Activated naive CD4-positive, alpha-beta T cell treated with anti-CD3 and anti-CD28 coated beads, Interleukin-2, amount 50 U/mL, for 24 hours (primary cell): Measurements from ENCODE around the gene ARHGAP26.
A peak's percentile ranks its signal among the peaks of the same experiment; 100 is the strongest.
"Not testable (repeated sequence)": the region's sequence is repeated elsewhere in the genome, so short reads cannot be mapped to it uniquely, and the experiment has no call there.

Source experiments
- H3K27ac Mint-ChIP-seq: one replicate; pipeline ENCODE4 v1.8.0; 2021; ENCODE audit warnings: mild to moderate bottlenecking, mixed read lengths
- H3K27me3 Mint-ChIP-seq: one replicate; pipeline ENCODE4 v1.8.0; 2021; ENCODE audit warnings: mixed read lengths
- H3K36me3 Mint-ChIP-seq: one replicate; pipeline ENCODE4 v1.8.0; 2021; ENCODE audit warnings: mixed read lengths
- H3K4me1 Mint-ChIP-seq: one replicate; pipeline ENCODE4 v1.8.0; 2021; ENCODE audit warnings: mixed read lengths
- H3K4me3 Mint-ChIP-seq: one replicate; pipeline ENCODE4 v1.8.0; 2021; ENCODE audit warnings: mild to moderate bottlenecking, mixed read lengths
- H3K9me3 Mint-ChIP-seq: one replicate; pipeline ENCODE4 v1.8.0; 2021; ENCODE audit warnings: mixed read lengths

The ARHGAP26 gene

DNA sequence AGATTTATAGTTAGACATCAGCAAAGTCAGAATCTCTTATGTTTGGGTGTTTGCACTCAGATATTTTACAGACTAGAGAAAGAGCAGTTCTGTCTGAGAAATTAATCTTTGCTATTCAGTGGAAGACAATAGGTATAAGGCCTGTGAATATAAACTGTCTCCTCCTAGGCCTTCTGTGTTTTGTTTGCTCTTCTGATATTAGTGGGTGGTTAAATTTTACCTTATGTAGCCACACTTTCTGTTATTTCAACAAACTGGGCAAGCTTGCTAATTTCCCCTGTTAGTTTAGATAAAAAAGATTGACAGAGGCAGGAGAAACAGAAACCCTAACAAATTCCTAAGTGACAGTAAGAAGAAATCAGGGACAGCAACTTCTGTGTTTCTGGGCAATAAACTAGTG is 141.6 kb downstream of the ARHGAP26 start:
- Mint-ChIP-seq H3K27me3 (no peaks in the 10 kb centered on the region), H3K27ac (no peak overlapping the region), H3K9me3 (no peaks in the 10 kb centered on the region), H3K4me1 (no peaks in the 10 kb centered on the region), H3K4me3 (no peak overlapping the region), H3K36me3 (peaks cover 28% of the 10 kb centered on the region)

DNA sequence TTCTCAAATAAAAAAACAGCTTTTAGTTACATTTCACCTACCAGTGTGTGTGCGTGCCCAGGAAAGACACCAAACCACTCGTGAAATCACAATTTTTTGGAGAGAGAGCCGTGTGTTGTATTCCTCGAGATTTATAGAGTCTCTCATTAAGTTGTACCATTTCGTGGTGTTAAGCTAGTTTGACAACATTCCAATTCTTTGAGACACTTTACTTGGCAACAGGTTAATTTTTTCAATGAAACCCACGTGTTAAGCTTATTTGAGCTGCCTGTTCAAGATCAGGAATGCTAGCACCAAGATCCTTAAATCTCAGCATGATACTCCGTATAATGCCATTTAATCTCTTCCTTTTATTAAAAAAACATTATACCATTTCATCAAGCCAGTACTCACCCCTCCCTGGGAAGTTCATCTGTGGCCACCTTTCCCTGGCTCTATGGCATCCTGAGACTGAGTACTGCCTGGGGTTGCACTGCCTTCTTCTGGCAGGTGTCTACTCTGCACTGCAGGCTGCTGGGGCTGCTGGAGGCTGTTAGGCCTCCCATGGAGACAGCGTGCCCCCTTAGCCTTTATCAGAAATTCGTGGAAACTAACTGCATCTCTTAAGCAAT is 143.7 kb downstream of the ARHGAP26 start:
- Mint-ChIP-seq H3K27ac (no peak overlapping the region), H3K4me1 (no peaks in the 10 kb centered on the region), H3K9me3 (no peaks in the 10 kb centered on the region), H3K4me3 (no peak overlapping the region), H3K27me3 (no peaks in the 10 kb centered on the region), H3K36me3 (peaks cover 22% of the 10 kb centered on the region)

DNA sequence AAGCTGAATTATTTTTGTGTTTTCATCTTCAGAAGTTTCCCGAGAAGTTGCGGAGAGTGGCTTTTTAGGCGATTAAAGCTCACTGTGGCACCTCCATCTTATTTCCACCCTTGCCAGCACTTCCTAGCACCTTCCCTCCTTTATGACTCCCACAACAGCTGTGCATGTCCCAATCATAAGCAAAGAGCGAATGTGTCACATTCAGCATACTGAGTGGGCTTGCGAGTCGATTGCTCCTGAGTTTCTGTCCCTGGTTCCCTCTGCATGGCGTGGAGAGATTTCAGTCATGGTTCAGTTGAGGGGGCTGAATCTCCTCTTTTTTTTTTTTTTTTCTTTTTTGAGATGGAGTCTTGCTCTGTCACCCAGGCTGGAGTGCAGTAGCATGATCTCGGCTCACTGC is 144.9 kb downstream of the ARHGAP26 start:
- Mint-ChIP-seq H3K27ac (no peak overlapping the region), H3K4me3 (no peak overlapping the region), H3K27me3 (no peaks in the 10 kb centered on the region), H3K9me3 (no peaks in the 10 kb centered on the region), H3K4me1 (no peaks in the 10 kb centered on the region), H3K36me3 (peaks cover 16% of the 10 kb centered on the region)

DNA sequence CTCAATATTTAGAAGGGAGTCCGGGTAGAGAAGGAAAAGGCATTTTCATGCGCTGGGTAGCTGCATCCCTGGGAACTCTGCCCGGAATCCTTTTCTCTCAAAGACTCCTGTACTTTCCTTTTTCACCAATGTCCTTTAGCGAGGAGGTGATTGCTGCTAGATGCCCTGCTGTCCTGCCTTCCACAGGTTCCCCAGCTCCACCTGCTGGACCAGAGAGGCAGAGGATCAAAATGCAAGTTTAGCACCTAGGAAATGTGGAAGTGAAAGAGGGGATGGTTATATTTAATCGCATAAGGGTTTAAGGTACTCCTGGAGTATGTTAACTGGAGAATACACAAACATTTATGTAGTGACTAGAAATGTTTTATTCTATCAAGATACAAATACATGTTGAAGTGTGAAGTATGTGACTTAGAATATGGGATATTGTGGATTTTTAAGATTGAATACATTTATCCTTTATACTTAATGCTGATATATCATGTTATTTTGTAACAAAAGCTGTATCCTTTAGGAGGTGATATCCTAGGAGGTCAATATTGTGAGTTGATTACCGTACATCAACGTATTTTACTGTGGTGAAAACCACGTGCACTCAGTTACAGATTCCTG is 145.7 kb downstream of the ARHGAP26 start:
- Mint-ChIP-seq H3K9me3 (no peaks in the 10 kb centered on the region), H3K4me1 (no peaks in the 10 kb centered on the region), H3K27me3 (no peaks in the 10 kb centered on the region), H3K27ac (no peak overlapping the region), H3K4me3 (no peak overlapping the region), H3K36me3 (peaks cover 15% of the 10 kb centered on the region)

DNA sequence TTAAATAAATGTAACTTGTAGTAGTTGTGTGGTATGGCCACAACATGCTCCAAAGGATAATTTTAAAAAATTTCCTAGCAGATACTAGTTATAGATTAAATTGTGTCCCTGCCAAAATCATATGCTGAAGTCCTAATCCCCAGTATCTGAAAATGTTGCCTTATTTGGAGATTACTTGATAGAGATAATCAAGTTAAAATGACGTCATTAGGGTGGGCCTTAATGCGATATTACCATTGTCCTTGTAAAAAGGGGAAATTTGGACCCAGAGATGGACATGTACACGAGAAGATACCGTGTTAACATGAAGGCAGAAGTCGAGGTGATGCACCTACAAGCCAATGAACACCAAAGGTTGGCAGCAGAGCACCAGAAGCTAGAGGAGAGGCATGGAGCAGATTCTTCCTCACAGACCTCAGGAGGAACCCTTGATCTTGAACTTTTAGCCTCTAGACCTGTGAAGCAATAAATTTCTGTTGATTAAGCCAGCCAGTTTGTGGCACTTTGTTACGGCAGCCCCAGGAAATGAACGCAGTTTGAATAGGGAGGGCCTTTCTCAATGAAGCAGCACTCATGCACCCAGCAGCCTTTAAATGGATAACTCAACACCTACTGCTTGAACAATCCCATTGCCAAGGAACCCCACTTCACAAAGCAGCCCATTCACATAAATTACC is 148.9 kb downstream of the ARHGAP26 start:
- Mint-ChIP-seq H3K9me3 (no peaks in the 10 kb centered on the region), H3K27me3 (no peaks in the 10 kb centered on the region), H3K4me1 (peaks cover 13% of the 10 kb centered on the region), H3K27ac (no peak overlapping the region), H3K4me3 (no peak overlapping the region), H3K36me3 (peaks cover 2% of the 10 kb centered on the region)

DNA sequence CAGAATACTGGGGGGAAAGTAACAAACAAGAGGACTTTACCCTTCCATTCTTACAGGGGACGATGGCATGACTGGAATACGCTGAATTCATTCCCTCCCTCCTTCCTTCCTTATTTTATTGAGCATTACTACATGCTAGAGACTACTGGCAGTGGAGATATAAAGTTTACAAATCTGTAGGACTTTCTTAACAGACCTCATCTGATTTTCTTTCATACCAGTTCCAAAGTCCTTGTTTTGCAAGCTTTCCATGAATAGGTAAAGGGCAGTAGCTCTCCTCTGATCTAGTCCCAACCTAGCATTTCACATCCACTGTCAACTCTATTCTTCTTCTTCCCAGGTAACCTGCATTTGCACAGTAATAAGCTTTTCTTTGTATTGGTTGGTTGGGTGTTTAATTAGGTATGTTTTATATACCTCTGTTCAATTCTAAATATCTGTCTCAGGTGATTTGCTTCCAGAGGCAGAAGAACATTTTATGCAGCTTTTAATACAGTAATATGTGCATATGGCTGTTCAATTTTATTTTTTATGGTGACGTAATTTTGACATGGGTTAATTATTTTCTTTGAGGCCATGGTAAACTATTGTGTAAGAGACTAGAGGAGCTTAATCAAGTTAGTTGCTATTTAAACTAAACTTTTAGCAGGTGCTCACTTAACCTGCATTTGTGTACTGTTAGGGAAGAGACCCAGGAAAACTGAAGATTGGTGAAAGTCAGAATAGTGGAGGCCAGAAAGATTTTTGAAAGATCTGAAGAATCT is 150.9 kb downstream of the ARHGAP26 start:
- Mint-ChIP-seq H3K4me1 (peaks cover 29% of the 10 kb centered on the region), H3K4me3 (no peak overlapping the region), H3K9me3 (no peaks in the 10 kb centered on the region), H3K27ac (no peak overlapping the region), H3K27me3 (no peaks in the 10 kb centered on the region), H3K36me3 (peaks cover 9% of the 10 kb centered on the region)

DNA sequence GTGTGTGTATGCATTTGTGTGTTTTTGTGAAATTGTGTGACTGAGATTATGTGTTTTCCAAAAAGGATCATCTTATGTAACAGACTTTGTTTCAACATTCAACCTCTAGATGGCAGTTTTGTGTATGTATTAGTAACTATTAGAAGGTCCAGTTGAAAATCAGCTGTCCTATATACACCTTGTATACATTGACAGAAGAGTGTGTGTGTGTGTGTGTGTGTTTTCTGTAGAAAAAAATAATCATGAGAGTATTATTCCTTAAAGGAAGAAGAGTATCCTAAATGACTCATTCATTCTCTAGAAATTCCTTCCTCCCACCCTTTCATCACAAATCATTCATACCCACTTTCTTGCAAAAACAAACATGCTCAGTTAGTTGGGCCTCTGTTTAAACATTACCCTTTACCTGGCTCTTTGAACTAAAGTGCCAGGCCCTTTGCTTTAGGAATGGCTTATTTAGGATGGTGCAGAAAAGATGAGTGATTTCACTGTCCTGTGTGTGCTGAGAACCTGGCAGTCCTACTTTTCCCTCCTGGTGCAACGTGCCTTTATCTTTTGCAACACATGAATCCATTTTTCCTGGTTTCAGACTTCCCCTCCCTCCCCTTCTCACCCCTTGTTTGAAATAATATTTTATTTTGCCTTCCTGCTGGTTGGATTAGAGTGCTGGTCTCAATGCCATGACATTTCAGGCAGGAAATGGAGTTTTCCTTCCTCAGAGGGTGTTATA is 152.2 kb downstream of the ARHGAP26 start:
- no peak overlapping the region for H3K4me3 Mint-ChIP-seq
- H3K27me3 Mint-ChIP-seq, result no peaks in the 10 kb centered on the region
- H3K9me3 Mint-ChIP-seq, result no peaks in the 10 kb centered on the region
- H3K4me1 Mint-ChIP-seq, result peaks cover 29% of the 10 kb centered on the region
- no peak overlapping the region for H3K27ac Mint-ChIP-seq
- peaks cover 6% of the 10 kb centered on the region for H3K36me3 Mint-ChIP-seq

DNA sequence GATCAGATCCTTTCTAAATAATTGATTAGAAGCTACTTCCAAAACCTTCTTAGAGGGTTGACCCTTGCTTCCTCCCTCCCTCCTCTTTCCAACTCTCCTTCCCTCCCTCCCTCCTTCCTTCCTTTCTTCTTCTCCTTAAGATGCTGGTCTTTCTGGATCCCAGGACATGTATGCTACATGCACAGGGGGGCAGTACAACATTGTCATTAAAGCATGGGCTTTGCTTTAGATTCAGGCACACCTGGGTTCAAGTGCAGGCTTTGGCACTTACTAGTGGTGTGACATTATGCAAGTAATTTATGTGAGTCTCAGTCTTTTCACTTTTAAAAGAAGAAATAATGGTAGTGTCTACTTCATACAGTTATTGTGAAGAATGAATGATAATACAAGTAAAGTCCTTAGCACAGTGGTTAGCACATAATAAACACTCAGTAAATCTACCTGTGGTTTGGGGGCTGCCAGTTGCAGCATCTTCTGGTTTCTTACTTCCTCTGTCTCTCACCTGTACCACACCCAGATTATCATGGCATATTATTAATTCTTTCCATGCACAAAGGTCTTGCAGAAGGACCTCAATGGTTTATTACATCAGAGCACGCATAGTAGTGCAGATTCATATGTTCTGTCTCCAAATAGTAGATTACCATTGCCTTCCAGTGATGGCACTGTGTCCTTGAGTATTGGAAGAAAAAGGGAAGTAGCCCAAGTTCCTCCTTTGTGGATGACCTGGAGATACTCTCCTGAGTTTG is 154.1 kb downstream of the ARHGAP26 start:
- peaks cover 9% of the 10 kb centered on the region for H3K36me3 Mint-ChIP-seq
- no peak overlapping the region for H3K4me3 Mint-ChIP-seq
- peaks cover 32% of the 10 kb centered on the region for H3K4me1 Mint-ChIP-seq
- H3K27me3 Mint-ChIP-seq, result no peaks in the 10 kb centered on the region
- peak overlapping the region; percentile 25 for H3K27ac Mint-ChIP-seq
- no peaks in the 10 kb centered on the region for H3K9me3 Mint-ChIP-seq

DNA sequence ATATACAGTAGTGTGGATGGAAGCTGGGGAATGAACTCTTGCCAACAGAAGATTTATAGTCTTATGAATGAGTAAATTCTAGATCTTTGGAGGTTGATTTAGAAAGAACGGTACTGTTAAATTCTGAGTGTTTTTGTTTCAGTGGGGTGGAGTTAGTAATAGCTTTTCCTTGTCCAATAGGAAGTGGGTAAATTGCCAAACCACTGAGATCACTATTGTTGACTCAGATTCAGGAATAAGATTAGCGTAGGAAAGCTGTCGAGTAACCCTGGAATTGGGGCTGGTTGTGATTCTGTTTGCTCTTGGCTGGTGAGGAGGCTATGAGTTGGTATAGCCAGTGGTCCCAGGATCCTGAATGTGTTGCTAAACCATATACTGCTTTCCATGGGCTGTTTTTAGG is 155.6 kb downstream of the ARHGAP26 start:
- Mint-ChIP-seq H3K4me3 (no peak overlapping the region), H3K36me3 (peaks cover 12% of the 10 kb centered on the region), H3K4me1 (peaks cover 32% of the 10 kb centered on the region), H3K27me3 (no peaks in the 10 kb centered on the region), H3K9me3 (no peaks in the 10 kb centered on the region), H3K27ac (no peak overlapping the region)

DNA sequence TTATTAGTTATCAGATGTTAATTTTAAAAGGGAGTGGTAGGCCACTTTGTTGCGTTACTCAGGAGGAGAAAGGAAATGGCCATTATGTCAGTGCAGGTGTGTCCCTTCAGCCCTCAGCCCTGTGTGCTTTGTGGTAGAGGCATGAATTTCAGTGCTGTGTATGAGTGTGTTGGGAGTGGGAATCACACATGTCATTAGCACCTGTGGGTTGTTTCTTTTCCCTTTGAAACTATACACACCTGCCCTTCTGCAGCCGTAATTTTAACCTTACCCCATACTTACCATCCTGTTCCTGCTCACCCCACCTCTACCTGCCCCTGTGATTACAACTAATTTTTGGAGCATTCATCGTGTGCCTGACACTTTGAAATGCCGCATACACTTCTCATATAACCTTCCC is 156.4 kb downstream of the ARHGAP26 start:
- Mint-ChIP-seq H3K4me1 (peaks cover 32% of the 10 kb centered on the region), H3K4me3 (no peak overlapping the region), H3K36me3 (peaks cover 15% of the 10 kb centered on the region), H3K27me3 (no peaks in the 10 kb centered on the region), H3K27ac (no peak overlapping the region), H3K9me3 (no peaks in the 10 kb centered on the region)

DNA sequence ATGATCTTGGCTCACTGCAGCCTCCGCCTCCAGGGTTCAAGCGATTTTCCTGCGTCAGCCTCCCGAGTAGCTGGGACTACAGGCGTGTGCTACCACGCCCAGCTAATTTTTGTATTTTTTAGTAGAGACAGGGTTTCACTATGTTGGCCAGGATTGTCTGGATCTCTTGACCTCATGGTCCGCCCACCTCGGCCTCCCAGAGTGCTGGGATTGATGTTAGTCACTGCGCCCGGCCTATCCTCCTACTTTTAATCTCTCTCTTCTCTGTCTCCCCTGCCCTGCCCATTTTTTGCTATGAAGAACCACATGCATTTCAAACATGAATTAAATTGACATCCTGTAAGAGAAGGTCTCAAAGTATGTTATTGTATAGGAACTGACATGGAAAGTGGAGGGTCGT is 158.8 kb downstream of the ARHGAP26 start:
- H3K4me1 Mint-ChIP-seq, result peaks cover 23% of the 10 kb centered on the region
- H3K27ac Mint-ChIP-seq, H3K4me3 Mint-ChIP-seq, H3K9me3 Mint-ChIP-seq, H3K27me3 Mint-ChIP-seq: not testable (repeated sequence)
- peaks cover 30% of the 10 kb centered on the region for H3K36me3 Mint-ChIP-seq

DNA sequence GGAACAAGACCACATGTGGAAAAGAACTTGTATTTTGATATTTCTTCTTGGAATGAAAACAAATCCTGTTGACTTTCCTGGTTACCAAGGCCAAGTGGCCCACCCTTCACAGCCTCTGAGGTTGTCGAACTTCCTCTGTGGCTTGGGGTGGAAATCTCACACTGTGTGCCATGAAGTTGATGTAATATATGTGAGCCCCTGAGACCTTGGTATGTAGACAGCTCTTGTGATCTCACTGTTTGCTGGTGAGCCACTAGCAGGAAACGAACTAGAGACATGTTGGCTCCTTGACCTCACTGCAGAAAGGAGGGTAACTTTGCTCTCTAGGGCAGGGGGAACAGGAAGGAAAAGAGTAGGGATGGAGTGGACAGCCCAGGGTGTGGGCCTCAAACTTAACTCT is 159.4 kb downstream of the ARHGAP26 start:
- Mint-ChIP-seq H3K27me3 (no peaks in the 10 kb centered on the region), H3K9me3 (no peaks in the 10 kb centered on the region), H3K27ac (no peak overlapping the region), H3K4me3 (no peak overlapping the region), H3K4me1 (peaks cover 23% of the 10 kb centered on the region), H3K36me3 (peaks cover 33% of the 10 kb centered on the region)

DNA sequence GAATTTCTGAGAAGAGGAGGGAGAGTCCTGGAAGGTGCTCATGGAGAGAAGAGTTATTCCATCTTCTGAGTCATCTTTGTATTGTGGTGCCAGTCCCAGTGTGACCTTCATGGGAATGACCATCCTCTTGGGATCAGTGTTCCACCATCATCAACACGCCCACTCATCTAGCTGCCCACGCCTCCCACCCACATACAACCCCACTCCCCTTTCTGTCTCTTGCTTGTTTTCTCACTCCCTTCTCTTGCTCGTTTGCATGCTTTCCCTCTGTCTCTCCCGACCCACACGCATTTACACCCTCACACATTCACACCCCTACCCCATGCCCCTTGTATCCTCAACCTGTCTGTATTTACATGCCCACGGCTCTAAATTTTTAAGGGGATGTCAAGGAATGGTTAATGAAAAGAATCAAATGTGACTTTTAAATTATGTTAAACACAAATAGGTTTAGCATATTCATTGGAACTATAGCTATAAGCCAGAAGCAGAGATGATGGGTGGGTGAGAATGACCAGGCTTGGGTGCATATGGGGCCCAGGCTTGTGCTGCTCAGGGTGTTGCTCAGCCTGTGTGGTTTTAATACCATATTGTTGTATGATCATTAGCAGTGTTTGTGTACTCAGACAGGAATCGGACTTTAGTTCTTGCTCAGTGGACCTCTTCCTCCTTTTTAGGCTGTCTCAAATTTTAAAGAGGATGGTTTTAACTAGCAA is 160.4 kb downstream of the ARHGAP26 start:
- Mint-ChIP-seq H3K9me3 (no peaks in the 10 kb centered on the region), H3K4me3 (no peak overlapping the region), H3K4me1 (peaks cover 19% of the 10 kb centered on the region), H3K27me3 (no peaks in the 10 kb centered on the region), H3K27ac (no peak overlapping the region), H3K36me3 (peaks cover 33% of the 10 kb centered on the region)

DNA sequence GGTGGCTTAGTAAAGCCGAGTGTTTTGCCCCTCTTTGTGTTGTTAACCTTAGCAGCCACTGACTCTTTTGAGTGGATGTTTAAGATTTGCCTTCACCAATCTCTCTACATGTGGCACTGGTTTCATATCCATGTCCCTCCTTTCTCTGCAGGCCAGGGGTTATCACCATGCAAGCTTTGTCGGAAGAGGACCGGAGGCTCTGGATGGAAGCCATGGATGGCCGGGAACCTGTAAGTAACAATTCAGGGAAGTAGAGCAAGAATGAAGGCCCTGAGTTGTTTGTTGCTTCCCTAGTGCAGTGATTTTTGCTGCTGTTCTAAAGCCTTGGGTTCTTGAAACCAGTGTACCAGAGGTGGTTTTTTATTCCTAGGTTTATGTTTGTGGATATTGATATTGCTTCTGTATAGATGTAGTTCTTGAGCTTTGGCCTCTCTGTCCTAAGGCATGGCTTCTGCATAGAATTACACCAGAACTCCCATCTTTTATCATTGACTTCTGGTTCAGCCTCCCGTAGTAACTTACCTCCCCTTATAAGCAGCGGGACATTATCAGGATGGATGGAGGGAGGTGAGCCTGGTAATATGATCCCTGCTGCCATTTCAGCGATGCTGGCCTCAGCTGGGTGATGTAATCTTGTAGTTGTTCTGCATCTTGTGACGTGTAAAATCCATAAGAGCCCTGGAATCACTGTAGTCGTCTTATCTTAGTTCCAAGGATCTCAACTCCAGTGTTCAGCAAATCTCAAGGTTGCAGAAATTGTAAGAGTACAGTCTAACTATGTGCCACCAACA is 161.9 kb downstream of the ARHGAP26 start:
- peaks cover 33% of the 10 kb centered on the region for H3K36me3 Mint-ChIP-seq
- no peak overlapping the region for H3K27ac Mint-ChIP-seq
- no peaks in the 10 kb centered on the region for H3K9me3 Mint-ChIP-seq
- peaks cover 16% of the 10 kb centered on the region for H3K4me1 Mint-ChIP-seq
- no peak overlapping the region for H3K4me3 Mint-ChIP-seq
- no peaks in the 10 kb centered on the region for H3K27me3 Mint-ChIP-seq
